GM20431 (cell line): ENCODE data around the gene ZNF597.

Experiments used
- in situ Hi-C: fragments of 300-500 bp; cut with MseI, MboI; formaldehyde crosslinking; loops from one replicate; pipeline ENCODE4 v1.15.0; 2020; ENCODE audit warnings: low sequenced_read_pairs; ENCODE audit not compliant: unreplicated experiment

ZNF597 gene

GRCh38 chr16:3443108-3444031 lies at the start of gene ZNF597, which contains the start of gene NAA60:
Gene ZNF597, minus strand, starts transcription at chr16:3443504. Its CDS starts 351 bp downstream, at chr16:3443153.
Gene NAA60, plus strand, starts transcription at chr16:3443680. Its CDS starts 32,548 bp downstream, at chr16:3476228.
- in situ Hi-C loops, result no loop called here

GRCh38 chr16:3492356-3492755 lies 49.1 kb upstream of the ZNF597 start:
- in situ Hi-C loops, result no loop called here

- in situ Hi-C loops, result no loop called here
Measured at GRCh38 chr16:3490911-3491629, 47.8 kb upstream of the ZNF597 start.

- in situ Hi-C loops, result no loop called here
Measured at GRCh38 chr16:3488801-3489200, 45.5 kb upstream of the ZNF597 start.

GRCh38 chr16:3487521-3488410 lies 44.5 kb upstream of the ZNF597 start:
- in situ Hi-C loops, result no loop called here

GRCh38 chr16:3486506-3487215 lies 43.4 kb upstream of the ZNF597 start:
- in situ Hi-C loops, result no loop called here

- in situ Hi-C loops, result no loop called here
Measured at GRCh38 chr16:3485821-3486505, 42.7 kb upstream of the ZNF597 start.

- in situ Hi-C loops, result no loop called here
Measured at GRCh38 chr16:3485097-3485745, 41.9 kb upstream of the ZNF597 start.

GRCh38 chr16:3484318-3485096 lies 41.2 kb upstream of the ZNF597 start:
- in situ Hi-C loops, result no loop called here

- in situ Hi-C loops, result no loop called here
Measured at GRCh38 chr16:3482659-3483241, 39.4 kb upstream of the ZNF597 start.

GRCh38 chr16:3481696-3482658 lies 38.7 kb upstream of the ZNF597 start:
- in situ Hi-C loops, result no loop called here

- in situ Hi-C loops, result no loop called here
Measured at GRCh38 chr16:3480901-3481695, 37.8 kb upstream of the ZNF597 start.

- in situ Hi-C loops, result no loop called here
Measured at GRCh38 chr16:3479654-3480216, 36.4 kb upstream of the ZNF597 start.

GRCh38 chr16:3478242-3478925 lies 35.1 kb upstream of the ZNF597 start:
- in situ Hi-C loops, result no loop called here

- in situ Hi-C loops, result no loop called here
Measured at GRCh38 chr16:3476409-3476808, 33.1 kb upstream of the ZNF597 start.
